Activated T-helper 17 cell treated with anti-CD3 and anti-CD28 coated beads, Interleukin-2, amount 50 U/mL, for 72 hours (primary cell): ENCODE measurements around the gene IGF2BP1. TPM values are rescaled to one million over a fixed set of nuclear protein-coding genes. Genes with fewer than 3 reads are reported as not detected.
"Not testable (repeated sequence)": the region's sequence is repeated elsewhere in the genome, so short reads cannot be mapped to it uniquely, and the experiment has no call there.

Experiments
- ATAC-seq: fragments of 150-1000 bp; cut with Tn5 transposase; replicated peaks from 2 replicates; pipeline ENCODE4 v1.10.0; 2021; ENCODE audit warnings: mild to moderate bottlenecking, moderate library complexity
- H3K27ac Mint-ChIP-seq: one replicate; pipeline ENCODE4 v1.8.0; 2022; ENCODE audit warnings: mixed read lengths
- H3K27me3 Mint-ChIP-seq: one replicate; pipeline ENCODE4 v1.8.0; 2022; ENCODE audit warnings: mixed read lengths
- H3K36me3 Mint-ChIP-seq: one replicate; pipeline ENCODE4 v1.8.0; 2022; ENCODE audit warnings: low read depth, mild to moderate bottlenecking, mixed read lengths
- H3K4me1 Mint-ChIP-seq: one replicate; pipeline ENCODE4 v1.8.0; 2022; ENCODE audit warnings: mixed read lengths
- H3K4me3 Mint-ChIP-seq: one replicate; pipeline ENCODE4 v1.8.0; 2022; ENCODE audit warnings: mild to moderate bottlenecking, mixed read lengths
- H3K9me3 Mint-ChIP-seq: one replicate; pipeline ENCODE4 v1.8.0; 2022; ENCODE audit warnings: mixed read lengths
- total RNA-seq, 2 donors: library from RNA; stranded (reverse); gene quantifications; one replicate each; pipeline ENCODE4 v1.2.3, GENCODE V29; 2022

IGF2BP1 gene
- total RNA-seq, 2 donors from 2014 or later: 0.63 TPM; not detected in 1

GRCh38 chr17:49076573-49077384 is 79.6 kb downstream of the IGF2BP1 start:
- H3K27ac Mint-ChIP-seq: no peak overlapping the region
- ATAC-seq: no peak
- H3K36me3 Mint-ChIP-seq: no peaks in the 10 kb centered on the region
- no peaks in the 10 kb centered on the region for H3K4me1 Mint-ChIP-seq
- peaks cover 31% of the 10 kb centered on the region for H3K27me3 Mint-ChIP-seq
- H3K9me3 Mint-ChIP-seq: no peaks in the 10 kb centered on the region
- no peak overlapping the region for H3K4me3 Mint-ChIP-seq

GRCh38 chr17:49078248-49078647 is 81.1 kb downstream of the IGF2BP1 start:
- H3K36me3 Mint-ChIP-seq: no peaks in the 10 kb centered on the region
- H3K4me3 Mint-ChIP-seq: no peak overlapping the region
- no peaks in the 10 kb centered on the region for H3K4me1 Mint-ChIP-seq
- peaks cover 36% of the 10 kb centered on the region for H3K27me3 Mint-ChIP-seq
- no peak for ATAC-seq
- no peaks in the 10 kb centered on the region for H3K9me3 Mint-ChIP-seq
- H3K27ac Mint-ChIP-seq: no peak overlapping the region

GRCh38 chr17:49079840-49080663 is 82.9 kb downstream of the IGF2BP1 start:
- no peak for ATAC-seq
- Mint-ChIP-seq H3K9me3 (no peaks in the 10 kb centered on the region), H3K4me1 (no peaks in the 10 kb centered on the region), H3K36me3 (no peaks in the 10 kb centered on the region), H3K27ac (no peak overlapping the region), H3K27me3 (peaks cover 38% of the 10 kb centered on the region), H3K4me3 (no peak overlapping the region)

GRCh38 chr17:49082231-49082630 is 85.0 kb downstream of the IGF2BP1 start:
- H3K4me1 Mint-ChIP-seq: no peaks in the 10 kb centered on the region
- ATAC-seq: no peak
- no peaks in the 10 kb centered on the region for H3K9me3 Mint-ChIP-seq
- no peak overlapping the region for H3K4me3 Mint-ChIP-seq
- H3K27ac Mint-ChIP-seq: no peak overlapping the region
- H3K27me3 Mint-ChIP-seq: peaks cover 38% of the 10 kb centered on the region
- no peaks in the 10 kb centered on the region for H3K36me3 Mint-ChIP-seq

- H3K4me3 Mint-ChIP-seq, H3K27ac Mint-ChIP-seq, H3K36me3 Mint-ChIP-seq, H3K9me3 Mint-ChIP-seq, H3K4me1 Mint-ChIP-seq, ATAC-seq: not testable (repeated sequence)
- H3K27me3 Mint-ChIP-seq: peaks cover 32% of the 10 kb centered on the region
These were observed 87.9 kb downstream of the IGF2BP1 start for GRCh38 chr17:49085046-49085445.

GRCh38 chr17:49085565-49086315 is 88.6 kb downstream of the IGF2BP1 start:
- ATAC-seq: no peak
- H3K4me3 Mint-ChIP-seq: no peak overlapping the region
- H3K27me3 Mint-ChIP-seq: peaks cover 32% of the 10 kb centered on the region
- no peaks in the 10 kb centered on the region for H3K36me3 Mint-ChIP-seq
- no peaks in the 10 kb centered on the region for H3K4me1 Mint-ChIP-seq
- no peak overlapping the region for H3K27ac Mint-ChIP-seq
- H3K9me3 Mint-ChIP-seq: no peaks in the 10 kb centered on the region

- H3K27ac Mint-ChIP-seq: no peak overlapping the region
- no peak overlapping the region for H3K4me3 Mint-ChIP-seq
- peaks cover 29% of the 10 kb centered on the region for H3K27me3 Mint-ChIP-seq
- no peak for ATAC-seq
- no peaks in the 10 kb centered on the region for H3K36me3 Mint-ChIP-seq
- H3K4me1 Mint-ChIP-seq: no peaks in the 10 kb centered on the region
- no peaks in the 10 kb centered on the region for H3K9me3 Mint-ChIP-seq
These were observed 89.1 kb downstream of the IGF2BP1 start for GRCh38 chr17:49086316-49086605.

- no peaks in the 10 kb centered on the region for H3K36me3 Mint-ChIP-seq
- peaks cover 27% of the 10 kb centered on the region for H3K27me3 Mint-ChIP-seq
- no peak overlapping the region for H3K4me3 Mint-ChIP-seq
- no peaks in the 10 kb centered on the region for H3K9me3 Mint-ChIP-seq
- H3K4me1 Mint-ChIP-seq: no peaks in the 10 kb centered on the region
- ATAC-seq: no peak
- H3K27ac Mint-ChIP-seq: no peak overlapping the region
These were observed 89.5 kb downstream of the IGF2BP1 start for GRCh38 chr17:49086649-49087048.

- Mint-ChIP-seq H3K4me1 (no peaks in the 10 kb centered on the region), H3K27me3 (peaks cover 19% of the 10 kb centered on the region), H3K27ac (no peak overlapping the region), H3K4me3 (no peak overlapping the region), H3K9me3 (no peaks in the 10 kb centered on the region), H3K36me3 (no peaks in the 10 kb centered on the region)
- no peak for ATAC-seq
These were observed 91.9 kb downstream of the IGF2BP1 start for GRCh38 chr17:49089094-49089493.

GRCh38 chr17:49090878-49091594 is 93.9 kb downstream of the IGF2BP1 start:
- no peaks in the 10 kb centered on the region for H3K4me1 Mint-ChIP-seq
- no peaks in the 10 kb centered on the region for H3K36me3 Mint-ChIP-seq
- no peak overlapping the region for H3K4me3 Mint-ChIP-seq
- H3K9me3 Mint-ChIP-seq: no peaks in the 10 kb centered on the region
- ATAC-seq: no peak
- H3K27ac Mint-ChIP-seq: no peak overlapping the region
- peaks cover 16% of the 10 kb centered on the region for H3K27me3 Mint-ChIP-seq

- ATAC-seq: no peak
- Mint-ChIP-seq H3K4me3 (no peak overlapping the region), H3K27me3 (peaks cover 8% of the 10 kb centered on the region), H3K27ac (no peak overlapping the region), H3K36me3 (no peaks in the 10 kb centered on the region), H3K9me3 (no peaks in the 10 kb centered on the region), H3K4me1 (no peaks in the 10 kb centered on the region)
These were observed 95.9 kb downstream of the IGF2BP1 start for GRCh38 chr17:49093131-49093530.

- Mint-ChIP-seq H3K27me3 (peaks cover 3% of the 10 kb centered on the region), H3K4me3 (no peak overlapping the region), H3K9me3 (no peaks in the 10 kb centered on the region), H3K36me3 (no peaks in the 10 kb centered on the region), H3K4me1 (no peaks in the 10 kb centered on the region), H3K27ac (no peak overlapping the region)
- no peak for ATAC-seq
These were observed 103.4 kb downstream of the IGF2BP1 start for GRCh38 chr17:49100601-49101000.

GRCh38 chr17:49101054-49101534 is 103.9 kb downstream of the IGF2BP1 start:
- Mint-ChIP-seq H3K27me3 (peaks cover 3% of the 10 kb centered on the region), H3K4me1 (no peaks in the 10 kb centered on the region), H3K4me3 (no peak overlapping the region), H3K9me3 (no peaks in the 10 kb centered on the region), H3K36me3 (no peaks in the 10 kb centered on the region), H3K27ac (no peak overlapping the region)
- ATAC-seq: no peak

- H3K27me3 Mint-ChIP-seq, H3K9me3 Mint-ChIP-seq, H3K4me1 Mint-ChIP-seq, ATAC-seq, H3K36me3 Mint-ChIP-seq, H3K4me3 Mint-ChIP-seq, H3K27ac Mint-ChIP-seq: not testable (repeated sequence)
These were observed 106.2 kb downstream of the IGF2BP1 start for GRCh38 chr17:49103360-49103759.
